HG02623 (cell line): ENCODE results near the gene GPR158.

Experiments
- ATAC-seq: cut with Tn5 transposase; IDR thresholded peaks from one replicate; pipeline ENCODE4 v1.9.1; 2021; ENCODE audit warnings: moderate library complexity; ENCODE audit not compliant: unreplicated experiment

The GPR158 gene

DNA sequence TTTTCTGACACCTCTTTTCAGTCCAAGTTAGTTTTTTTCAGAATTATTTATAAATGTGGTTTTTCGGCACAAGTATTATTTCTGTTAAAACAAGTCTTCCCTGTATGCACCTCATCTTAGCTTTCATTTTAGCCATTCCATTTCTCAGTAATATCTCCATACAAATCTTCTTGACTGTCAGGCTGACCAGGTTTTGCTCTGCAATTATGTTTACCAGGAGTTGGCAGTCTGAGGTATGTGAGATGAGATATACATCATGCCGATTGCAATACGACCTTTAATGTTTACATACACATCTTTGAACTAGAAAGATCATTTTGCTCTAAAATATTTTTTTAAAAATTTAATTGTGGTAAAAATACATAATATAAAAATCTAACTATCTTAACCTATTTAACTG, 209.8 kb downstream of the GPR158 start:
- no peak for ATAC-seq

DNA sequence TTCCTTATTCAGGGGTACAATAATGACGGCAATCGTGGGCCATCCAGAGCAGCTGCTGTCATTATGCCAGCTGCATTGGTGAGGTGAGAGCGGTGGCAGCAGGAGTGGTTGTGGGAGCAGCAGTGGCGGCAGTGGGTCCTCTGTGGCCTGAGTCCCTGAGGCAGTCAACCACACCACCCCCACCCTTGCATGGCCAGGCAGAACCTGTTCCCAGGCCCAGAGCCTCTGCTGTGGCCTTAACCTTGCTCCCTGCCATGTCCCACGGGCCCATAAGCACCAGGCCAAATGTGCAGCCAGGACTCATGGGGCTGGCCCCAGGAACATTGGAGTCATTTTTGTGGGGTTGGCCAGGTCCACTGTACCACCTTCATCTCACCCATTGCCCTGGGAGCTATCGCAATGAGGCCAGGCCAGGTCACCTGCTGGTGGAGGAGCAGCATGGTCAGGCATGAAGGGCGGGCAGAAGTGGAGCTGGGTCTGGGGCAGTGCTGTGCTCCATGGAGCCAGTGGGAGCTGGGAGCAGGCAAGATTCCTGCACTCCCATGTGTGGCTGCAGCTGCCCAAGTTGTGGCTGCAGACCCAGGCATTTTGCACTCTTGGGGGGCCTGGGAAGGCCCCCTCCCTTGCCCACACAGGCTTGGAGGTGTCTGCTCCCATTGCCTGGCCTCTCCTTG, 213.5 kb downstream of the GPR158 start:
- ATAC-seq = no peak

- ATAC-seq = no peak
Observed at GRCh38 chr10:25388862-25389206, 214.0 kb downstream of the GPR158 start.

GRCh38 chr10:25390733-25391132, 215.9 kb downstream of the GPR158 start:
- no peak for ATAC-seq

DNA sequence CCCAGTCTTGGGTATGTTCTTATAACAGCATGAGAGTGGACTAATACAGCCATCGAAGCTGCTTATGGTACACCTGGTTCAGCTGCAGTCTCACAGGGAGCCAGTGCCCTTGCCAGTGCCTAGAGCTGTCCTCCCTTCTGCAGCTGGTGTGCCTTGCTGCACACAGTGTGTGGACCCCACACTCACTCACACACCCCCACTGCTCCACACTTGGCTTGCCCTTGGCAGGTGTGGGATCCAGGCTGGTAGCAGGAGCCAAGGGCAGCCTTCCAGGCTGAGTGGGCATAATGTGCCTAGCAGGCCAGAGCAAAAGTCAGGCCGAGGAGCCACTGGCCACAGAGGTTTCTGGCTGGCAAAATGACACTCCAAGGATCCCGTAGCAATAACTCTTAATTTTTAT, 217.3 kb downstream of the GPR158 start:
- ATAC-seq = no peak

DNA sequence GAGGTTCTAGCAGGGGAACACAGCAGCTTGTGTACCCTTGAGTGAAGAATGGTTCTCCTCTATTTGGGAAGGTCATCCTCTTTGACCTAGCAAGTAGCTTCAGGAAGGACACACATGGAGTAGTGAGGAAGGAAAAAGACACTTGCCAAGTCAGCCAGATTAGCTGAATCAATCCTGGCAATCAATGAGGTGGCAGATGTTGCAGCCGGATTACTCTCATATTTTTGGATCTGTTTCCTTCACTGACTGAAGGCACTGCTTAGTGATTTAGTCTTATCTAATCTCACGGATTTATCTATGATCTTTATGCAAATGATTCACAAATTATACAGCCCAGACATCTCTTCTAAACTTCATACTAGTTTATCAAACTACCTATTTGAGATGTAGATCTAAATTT, 218.8 kb downstream of the GPR158 start:
- ATAC-seq = no peak

- ATAC-seq = no peak
Observed at GRCh38 chr10:25398680-25399079, 223.9 kb downstream of the GPR158 start.

DNA sequence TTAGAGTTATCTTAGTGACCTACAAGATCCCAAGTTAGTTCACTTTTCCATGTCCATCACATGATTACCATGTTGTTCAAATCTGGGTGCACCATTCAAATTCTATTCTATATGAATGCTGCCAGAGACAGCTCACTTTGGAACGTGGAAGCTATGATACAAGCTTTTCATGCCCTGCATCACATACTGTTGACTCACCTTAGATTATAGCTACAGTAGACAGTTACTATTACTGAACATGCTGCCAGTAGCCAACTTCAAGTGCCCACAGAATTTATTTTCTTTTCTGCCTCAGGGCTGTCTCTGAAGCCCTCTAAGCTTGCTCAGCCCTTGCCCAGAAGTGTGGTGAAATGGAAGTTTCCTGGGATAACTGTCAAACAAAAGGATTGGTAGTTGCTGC, 231.1 kb downstream of the GPR158 start:
- ATAC-seq = no peak

- ATAC-seq = no peak
Observed at GRCh38 chr10:25417611-25418010, 242.8 kb downstream of the GPR158 start.

DNA sequence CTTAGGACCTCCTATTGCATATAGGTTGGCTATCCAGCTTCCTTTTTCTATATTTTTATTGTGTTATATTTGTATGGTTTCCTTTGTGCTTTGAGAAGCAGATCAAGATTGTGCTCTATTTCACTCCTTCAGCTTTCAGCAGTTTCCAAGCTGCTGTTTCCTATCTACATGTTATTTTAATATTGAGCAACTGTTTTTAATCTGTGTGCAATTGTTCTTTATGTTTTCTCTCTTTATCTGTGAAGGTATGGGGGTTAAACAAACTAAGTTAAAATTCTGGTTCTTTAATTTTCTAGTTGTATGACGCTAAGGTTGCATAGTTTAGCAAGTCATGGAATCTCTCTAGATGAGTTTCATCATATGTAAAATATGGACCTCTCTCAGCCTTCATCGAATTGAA, 251.0 kb downstream of the GPR158 start:
- ATAC-seq = no peak

- ATAC-seq = no peak
Observed at GRCh38 chr10:25436431-25436830, 261.6 kb downstream of the GPR158 start.

- ATAC-seq = no peak
Observed at GRCh38 chr10:25441270-25441669, 266.5 kb downstream of the GPR158 start.

DNA sequence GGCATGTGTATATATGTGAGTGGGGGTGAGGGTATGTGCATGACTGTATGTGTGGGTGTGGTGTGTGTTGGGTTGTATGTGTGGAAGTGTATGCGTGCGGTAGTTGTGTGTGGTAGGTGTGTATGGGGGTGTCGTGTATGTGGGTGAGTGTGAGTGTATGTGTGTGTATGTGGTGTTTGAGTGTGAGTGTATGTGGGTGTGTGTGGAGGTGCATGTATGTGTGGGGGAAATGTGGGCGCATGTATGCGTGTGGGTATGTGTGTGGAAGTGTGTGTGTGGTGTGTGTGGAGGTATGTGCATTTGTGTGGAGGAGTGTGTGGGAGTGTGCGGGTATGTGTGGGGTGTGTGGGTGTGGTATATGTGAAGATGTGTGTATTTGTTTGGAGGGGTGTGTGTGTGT, 269.5 kb downstream of the GPR158 start:
- ATAC-seq = no peak

DNA sequence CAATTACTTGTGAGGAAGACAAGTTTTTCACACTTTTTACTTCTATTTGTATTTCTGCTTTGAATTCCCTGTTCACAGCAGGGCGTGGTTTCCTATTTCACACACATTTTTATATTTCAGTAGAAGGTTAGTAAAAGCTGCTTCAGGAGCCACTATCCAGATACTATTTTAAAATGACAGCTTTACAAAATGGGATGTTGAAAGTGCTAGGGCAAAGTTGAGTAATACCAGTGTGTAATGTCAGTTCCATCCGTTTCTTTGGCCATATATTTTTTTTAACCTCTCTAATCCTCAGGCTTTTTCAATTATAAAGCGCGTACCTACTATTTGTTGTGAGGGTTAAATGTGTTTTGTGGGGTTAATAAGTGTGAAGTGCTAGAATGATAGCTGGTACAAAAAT, 276.6 kb downstream of the GPR158 start:
- ATAC-seq = no peak

GRCh38 chr10:25453619-25454018, 278.8 kb downstream of the GPR158 start:
- ATAC-seq = no peak

DNA sequence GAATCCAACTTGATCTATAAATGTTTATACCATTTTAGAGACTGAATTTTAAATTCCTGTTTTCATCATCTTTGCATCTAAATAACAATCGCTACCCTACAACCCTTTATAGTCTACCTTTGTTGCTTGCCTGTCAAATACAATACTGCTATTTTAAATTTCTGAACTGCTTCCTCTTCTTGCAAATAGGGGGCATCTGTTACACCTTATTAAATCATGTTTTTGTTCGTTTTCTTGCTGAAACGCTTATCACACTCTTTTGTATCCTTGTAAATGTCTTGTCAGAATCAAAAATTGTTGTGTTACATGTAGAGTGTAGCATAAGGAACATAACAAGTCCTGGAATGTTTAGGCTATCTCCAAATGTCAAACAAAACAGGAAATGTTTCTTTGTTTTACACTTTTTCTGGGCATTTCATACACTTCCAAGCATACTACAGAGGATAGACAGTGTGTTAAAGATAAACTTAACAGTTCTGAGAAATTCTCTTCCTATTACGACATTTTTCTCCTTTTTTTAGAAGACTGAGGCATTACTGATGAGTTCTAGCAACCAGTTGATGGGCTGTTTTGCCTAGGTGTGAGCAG, 281.3 kb downstream of the GPR158 start:
- no peak for ATAC-seq

DNA sequence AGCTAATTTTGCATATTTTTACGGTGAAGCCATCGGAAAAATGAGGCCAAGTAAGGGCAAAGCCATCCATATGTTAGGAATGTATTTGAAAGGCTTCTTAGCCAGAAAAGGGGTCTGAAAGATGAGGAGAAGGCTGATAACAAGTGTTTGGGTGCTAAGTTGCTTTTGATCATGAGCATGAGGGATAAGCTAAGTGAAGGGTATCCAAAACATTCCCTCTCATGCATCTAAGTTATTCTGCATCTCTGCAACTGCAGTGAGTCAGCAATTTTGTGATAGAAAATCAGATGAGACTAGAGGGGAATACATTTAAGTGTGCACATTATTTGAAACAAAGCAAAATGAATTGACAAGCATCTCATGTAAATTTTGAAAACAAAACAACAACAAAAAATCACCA, 282.8 kb downstream of the GPR158 start:
- ATAC-seq = no peak

DNA sequence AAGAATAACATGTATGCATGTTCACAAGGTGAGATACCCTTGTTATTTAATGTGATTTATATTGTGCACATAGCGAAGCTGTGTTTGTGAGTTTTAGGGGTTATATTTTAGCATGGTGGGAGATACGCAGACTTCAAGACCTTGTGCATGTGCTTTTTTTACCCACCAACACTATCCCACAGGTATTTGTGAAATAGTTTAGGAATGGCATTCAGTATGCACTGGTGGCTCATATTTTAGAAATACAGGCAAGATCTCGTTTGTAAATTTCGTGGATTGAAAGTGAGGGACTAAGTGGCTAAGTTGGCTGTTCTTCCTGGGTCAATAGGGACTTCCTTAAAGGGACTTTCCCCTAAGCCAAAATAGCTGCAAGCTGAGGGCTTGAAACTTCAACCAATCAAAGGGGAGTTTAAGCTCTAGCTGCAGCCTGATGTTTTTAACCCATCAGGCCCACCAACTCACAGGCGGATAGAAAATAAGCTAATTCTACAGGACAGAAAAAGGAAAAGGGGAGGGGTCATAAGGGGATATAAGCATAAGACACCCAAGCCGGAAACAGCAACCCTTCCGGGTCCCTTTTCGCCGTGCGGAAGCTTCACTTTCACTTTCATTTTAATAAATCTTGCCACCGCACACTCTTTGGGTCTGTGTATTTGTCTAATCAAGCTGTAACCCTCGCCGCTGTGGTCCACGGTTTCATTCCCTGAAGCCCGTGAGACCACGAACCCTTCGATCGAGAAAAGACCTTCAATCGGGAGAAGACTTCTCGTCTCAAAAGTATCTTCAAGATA, 291.0 kb downstream of the GPR158 start:
- ATAC-seq = no peak

- ATAC-seq = no peak
Observed at GRCh38 chr10:25467881-25468280, 293.1 kb downstream of the GPR158 start.

DNA sequence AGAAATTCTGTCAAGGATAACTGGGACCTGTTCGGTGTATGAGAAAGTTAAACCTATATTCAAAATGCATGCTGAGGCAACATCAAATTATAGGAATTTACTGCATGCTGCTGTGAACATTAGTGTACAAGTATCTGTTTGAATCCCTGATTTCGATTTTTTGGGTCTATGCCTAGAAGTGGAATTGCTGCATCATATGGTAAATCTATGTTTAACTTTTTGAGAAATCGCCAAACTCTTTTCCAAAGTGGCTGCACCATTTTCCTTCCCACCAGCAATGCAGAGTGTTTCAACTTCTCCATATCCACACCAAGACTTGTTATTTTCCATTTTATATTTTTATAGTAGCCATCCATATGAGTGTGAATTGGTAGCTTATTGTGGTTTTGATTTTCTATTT, 306.7 kb downstream of the GPR158 start:
- ATAC-seq = no peak

DNA sequence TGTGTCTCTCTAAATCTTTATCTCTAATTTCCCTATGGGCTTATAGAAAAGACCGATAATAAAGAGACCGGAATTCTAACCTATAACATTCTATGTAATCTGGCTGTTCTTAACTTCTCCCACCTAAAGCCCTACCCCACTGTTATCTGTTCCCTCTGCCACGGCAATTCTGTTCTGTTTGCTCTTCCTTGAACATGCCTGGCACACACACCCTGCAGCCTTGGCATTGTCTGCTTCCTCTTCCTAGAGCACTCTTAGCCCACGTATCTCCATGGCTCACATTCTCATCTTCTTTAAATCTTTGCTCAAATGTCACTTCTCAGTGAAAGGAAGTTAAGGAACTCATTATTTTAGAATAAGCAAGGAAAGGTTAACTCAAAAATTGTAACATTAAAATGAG, 309.2 kb downstream of the GPR158 start:
- ATAC-seq = no peak

DNA sequence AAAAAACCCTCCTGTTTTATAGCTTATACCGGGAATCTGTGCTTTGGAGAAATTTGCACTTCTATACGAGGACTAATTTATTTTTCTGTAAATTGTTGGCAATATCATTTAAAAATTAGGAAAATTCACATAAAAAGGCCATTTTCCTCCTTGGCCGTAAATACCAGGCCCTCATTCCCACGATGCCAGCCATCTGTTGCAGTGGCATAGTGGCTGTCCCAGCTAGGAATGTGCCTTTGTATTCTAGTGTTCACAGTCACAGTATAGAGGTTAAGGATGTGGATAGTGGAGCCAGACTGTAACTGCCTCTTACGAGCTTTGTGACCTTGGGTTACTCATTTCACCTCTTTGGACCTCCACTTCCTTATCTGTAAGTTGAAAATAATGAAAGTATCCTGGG, 312.5 kb downstream of the GPR158 start:
- no peak for ATAC-seq
